Measurements from ENCODE around the gene LNX1.

DNA sequence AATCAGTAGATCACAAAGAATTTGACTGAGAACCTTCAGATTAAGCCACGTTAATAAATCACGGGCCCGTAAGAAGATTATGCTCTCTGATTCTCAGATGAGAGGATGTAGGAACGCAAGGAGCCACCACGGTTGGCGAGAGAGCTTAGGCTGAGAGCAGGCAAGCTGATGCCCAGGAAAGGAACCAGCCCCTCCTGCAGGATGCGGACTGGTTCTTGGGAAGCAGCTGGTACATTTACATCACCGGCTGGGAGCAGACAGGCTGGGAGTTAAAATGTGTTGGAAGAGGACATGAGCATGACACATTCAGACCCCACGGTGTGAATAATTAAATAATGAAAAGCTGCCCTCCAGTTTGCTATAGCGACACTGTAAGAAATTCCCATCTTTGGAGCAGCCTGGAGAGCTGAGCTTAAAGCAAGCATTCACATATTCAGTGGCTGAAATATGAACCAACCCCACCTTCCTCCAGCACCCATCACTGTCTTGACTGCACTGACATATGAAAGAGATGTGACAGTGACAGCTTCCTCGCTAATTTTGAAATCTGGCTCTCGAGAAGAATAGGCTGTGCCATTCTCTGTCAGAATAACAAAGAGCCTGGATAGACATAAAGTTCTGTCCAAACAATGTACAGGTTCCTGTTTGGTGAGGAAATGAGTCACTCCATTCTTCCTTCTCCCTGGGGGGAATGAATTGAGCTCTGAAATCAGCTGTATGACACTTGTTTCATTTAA is 33.1 kb downstream of the LNX1 start:
- TF ChIP-seq, protein P1, sequence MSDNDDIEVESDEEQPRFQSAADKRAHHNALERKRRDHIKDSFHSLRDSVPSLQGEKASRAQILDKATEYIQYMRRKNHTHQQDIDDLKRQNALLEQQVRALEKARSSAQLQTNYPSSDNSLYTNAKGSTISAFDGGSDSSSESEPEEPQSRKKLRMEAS (IDR thresholded peaks at IDR 0.05; ENCODE audit: low read depth, low read length), result no peak
- TF ChIP-seq, protein P2, sequence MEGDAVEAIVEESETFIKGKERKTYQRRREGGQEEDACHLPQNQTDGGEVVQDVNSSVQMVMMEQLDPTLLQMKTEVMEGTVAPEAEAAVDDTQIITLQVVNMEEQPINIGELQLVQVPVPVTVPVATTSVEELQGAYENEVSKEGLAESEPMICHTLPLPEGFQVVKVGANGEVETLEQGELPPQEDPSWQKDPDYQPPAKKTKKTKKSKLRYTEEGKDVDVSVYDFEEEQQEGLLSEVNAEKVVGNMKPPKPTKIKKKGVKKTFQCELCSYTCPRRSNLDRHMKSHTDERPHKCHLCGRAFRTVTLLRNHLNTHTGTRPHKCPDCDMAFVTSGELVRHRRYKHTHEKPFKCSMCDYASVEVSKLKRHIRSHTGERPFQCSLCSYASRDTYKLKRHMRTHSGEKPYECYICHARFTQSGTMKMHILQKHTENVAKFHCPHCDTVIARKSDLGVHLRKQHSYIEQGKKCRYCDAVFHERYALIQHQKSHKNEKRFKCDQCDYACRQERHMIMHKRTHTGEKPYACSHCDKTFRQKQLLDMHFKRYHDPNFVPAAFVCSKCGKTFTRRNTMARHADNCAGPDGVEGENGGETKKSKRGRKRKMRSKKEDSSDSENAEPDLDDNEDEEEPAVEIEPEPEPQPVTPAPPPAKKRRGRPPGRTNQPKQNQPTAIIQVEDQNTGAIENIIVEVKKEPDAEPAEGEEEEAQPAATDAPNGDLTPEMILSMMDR (IDR thresholded peaks at IDR 0.05; ENCODE audit: low read depth, low read length), result no peak
- no peak for TF ChIP-seq POLR2A (IDR thresholded peaks at IDR 0.05; ENCODE audit: extremely low read depth, insufficient read length)
- no peak for TF ChIP-seq MYC (IDR thresholded peaks at IDR 0.05; ENCODE audit: low read depth, low read length)

Measured in NB4 (cell line).